OCI-LY7 (cell line): ENCODE measurements around the gene AUTS2. TPM values are rescaled to one million over a fixed set of nuclear protein-coding genes. Genes with fewer than 3 reads are reported as not detected.

Source experiments
- BruUV-seq: library from RNA; stranded (reverse); fragments of 400-500 nt; replicated peaks from 2 replicates; lab custom pipeline; 2021; lab: Mats Ljungman, UMichigan
- CTCF ChIA-PET: fragments of 300-600 bp; sonication (Branson Sonifier 250); formaldehyde crosslinking; loops from one replicate; lab custom pipeline; 2022; ENCODE audit warnings: antibody characterized with exemption; ENCODE audit not compliant: unreplicated experiment; lab: Charles Lee
- POLR2A ChIA-PET: fragments of 300-600 bp; sonication (Branson Sonifier 250); formaldehyde crosslinking; loops from one replicate; lab custom pipeline; 2022; ENCODE audit warnings: antibody characterized with exemption; lab: Charles Lee
- DNase-seq: peaks from one replicate; pipeline ENCODE4 v3.0.0-alpha.2; 2015; ENCODE audit warnings: low spot score
- H2AFZ ChIP-seq: fragments of 200-600 bp; sonication (generic), shearing (Covaris generic); 2 replicates; pipeline ENCODE4 v1.6.1; 2014; ENCODE audit warnings: mild to moderate bottlenecking, antibody characterized with exemption, low read length, moderate library complexity
- H3K27ac ChIP-seq: fragments of 200-600 bp; sonication (generic); 2 replicates; pipeline ENCODE4 v1.5.1; 2014; ENCODE audit warnings: mixed run types, low read depth, mild to moderate bottlenecking, moderate library complexity, low read length, inconsistent platforms; ENCODE audit not compliant: poor library complexity, severe bottlenecking
- H3K36me3 ChIP-seq: fragments of 200-600 bp; sonication (generic); 2 replicates; pipeline ENCODE4 v1.6.1; 2014; ENCODE audit warnings: mild to moderate bottlenecking, antibody characterized with exemption, low read length, moderate library complexity, mixed read lengths; ENCODE audit not compliant: insufficient read depth
- H3K4me1 ChIP-seq: fragments of 200-600 bp; sonication (generic); 2 replicates; pipeline ENCODE4 v1.5.1; 2014; ENCODE audit warnings: mild to moderate bottlenecking, low read length; ENCODE audit not compliant: insufficient read depth, poor library complexity, severe bottlenecking
- H3K4me2 ChIP-seq: fragments of 200-600 bp; sonication (generic); 2 replicates; pipeline ENCODE4 v1.6.1; 2014; ENCODE audit warnings: mild to moderate bottlenecking, low read length
- H3K4me3 ChIP-seq: fragments of 200-600 bp; sonication (generic); 2 replicates; pipeline ENCODE4 v1.5.1; 2014; ENCODE audit warnings: mild to moderate bottlenecking, low read depth, low read length; ENCODE audit not compliant: poor library complexity, severe bottlenecking
- H3K79me2 ChIP-seq: fragments of 200-600 bp; sonication (generic); 2 replicates; pipeline ENCODE4 v1.6.1; 2016; ENCODE audit warnings: low read depth, mild to moderate bottlenecking, low read length, moderate library complexity, mixed read lengths; ENCODE audit not compliant: insufficient read depth
- H3K9me2 ChIP-seq: fragments of 200-600 bp; sonication (generic); 2 replicates; pipeline ENCODE4 v1.6.1; 2016; ENCODE audit warnings: mild to moderate bottlenecking, low read length, mixed read lengths; ENCODE audit not compliant: insufficient read depth
- H3K9me3 ChIP-seq: fragments of 200-600 bp; sonication (generic); 2 replicates; pipeline ENCODE4 v1.6.1; 2014; ENCODE audit warnings: mild to moderate bottlenecking, mixed run types, low read length, mixed read lengths
- H4K20me1 ChIP-seq: fragments of 200-600 bp; sonication (generic); 2 replicates; pipeline ENCODE4 v1.6.1; 2014; ENCODE audit warnings: mild to moderate bottlenecking, antibody characterized with exemption, low read length, moderate library complexity, mixed read lengths; ENCODE audit not compliant: insufficient read depth
- CTCF ChIP-seq: fragments of 200-600 bp; sonication (generic); conservative IDR thresholded peaks from 2 replicates; pipeline ENCODE4 v1.5.1; 2014; ENCODE audit warnings: mild to moderate bottlenecking, antibody characterized with exemption, low read length, moderate library complexity, mixed read lengths
- EZH2phosphoT487 ChIP-seq: fragments of 200-600 bp; sonication (generic); IDR thresholded peaks from 2 replicates; pipeline ENCODE4 v1.6.1; 2018; ENCODE audit warnings: low read depth, borderline replicate concordance, mild to moderate bottlenecking, mixed run types, antibody characterized with exemption, low read length, moderate library complexity, mixed read lengths
- intact Hi-C: fragments of 100-400 bp; cut with micrococcal nuclease; formaldehyde crosslinking; loops from one replicate; pipeline ENCODE4 v1.10.0; 2022; ENCODE audit not compliant: unreplicated experiment
- total RNA-seq, 2 experiments: library from RNA; depleted of rRNA in 1 of 2; stranded (reverse); fragments of >200 nt in 1 of 2; shearing (Covaris generic) in 1 of 2; gene quantifications; 2 replicates each; pipeline ENCODE4 v1.2.3, GENCODE V29; 2014 to 2022

The AUTS2 gene
- total RNA-seq, 2 experiments from 2014 or later = 37.9 to 78.5 TPM

- intact Hi-C loops = no loop called here
- TF ChIP-seq EZH2phosphoT487 (no peak), CTCF (no peak)
- H4K20me1 ChIP-seq = peaks cover 17% of the 10 kb centered on the region; the same call in 1 of the 2 replicates
These were observed 40.4 kb downstream of the AUTS2 start for GRCh38 chr7:69638674-69639073.

DNA sequence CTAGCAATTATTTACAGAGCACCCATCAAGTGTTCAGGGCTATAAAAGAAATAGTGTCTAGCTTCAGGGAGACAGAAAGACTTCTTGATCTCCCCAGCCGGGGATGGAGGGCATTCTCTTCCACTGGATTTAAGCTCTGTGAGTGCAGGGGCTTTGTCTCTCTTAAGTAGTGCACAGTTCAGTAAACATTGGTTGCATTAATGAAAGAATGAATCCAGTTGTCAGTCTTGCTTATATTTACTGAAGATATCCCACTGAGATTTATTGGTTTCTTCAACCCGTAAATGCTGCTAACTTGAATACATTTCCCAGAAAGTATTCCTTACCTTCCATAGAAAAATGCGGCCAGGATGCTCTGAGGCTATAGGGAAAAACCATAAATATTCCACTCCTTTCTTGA is 41.9 kb downstream of the AUTS2 start:
- H3K79me2 ChIP-seq = peaks cover 79% of the 10 kb centered on the region
- H3K9me2 ChIP-seq = no peaks in the 10 kb centered on the region
- H2AFZ ChIP-seq = no peak overlapping the region
- no peak overlapping the region for H3K4me3 ChIP-seq
- peaks cover 17% of the 10 kb centered on the region; the same call in 1 of the 2 replicates for H4K20me1 ChIP-seq
- POLR2A ChIA-PET = interaction anchor here (0.6 kb wide), 1 partner anchor 263 kb away, joined by 3 read pairs; no protein-coding TSS in a partner anchor
- peaks cover 12% of the 10 kb centered on the region for H3K4me1 ChIP-seq
- no peak overlapping the region for H3K4me2 ChIP-seq
- no TSS peak for BruUV-seq
- H3K36me3 ChIP-seq = peaks cover 13% of the 10 kb centered on the region
- H3K9me3 ChIP-seq = peaks cover 9% of the 10 kb centered on the region; the same call in 1 of the 2 replicates
- no peak for DNase-seq
- no peak overlapping the region for H3K27ac ChIP-seq
- CTCF ChIA-PET = no interaction called here
- intact Hi-C loops = no loop called here
- TF ChIP-seq CTCF = no peak
- TF ChIP-seq EZH2phosphoT487 = no peak

More at GRCh38 chr7:69638674-69639073, 40.4 kb downstream of the AUTS2 start:
- Histone ChIP-seq H3K4me3 (no peak overlapping the region), H2AFZ (no peak overlapping the region), H3K9me2 (no peaks in the 10 kb centered on the region), H3K9me3 (peaks cover 9% of the 10 kb centered on the region; the same call in 1 of the 2 replicates), H3K27ac (no peak overlapping the region), H3K36me3 (peaks cover 13% of the 10 kb centered on the region), H3K4me1 (peaks cover 12% of the 10 kb centered on the region), H3K79me2 (peaks cover 71% of the 10 kb centered on the region), H3K4me2 (no peak overlapping the region)
- ChIA-PET CTCF (no interaction called here), POLR2A (interaction anchor here (0.6 kb wide), 1 partner anchor 185 kb away, joined by 7 read pairs; no protein-coding TSS in a partner anchor)
- no TSS peak for BruUV-seq
- no peak for DNase-seq

GRCh38 chr7:69640925-69641594 is 42.8 kb downstream of the AUTS2 start:
- no peak overlapping the region for H3K27ac ChIP-seq
- no TSS peak for BruUV-seq
- peaks cover 17% of the 10 kb centered on the region for H4K20me1 ChIP-seq
- H2AFZ ChIP-seq = no peak overlapping the region
- H3K9me2 ChIP-seq = no peaks in the 10 kb centered on the region
- ChIA-PET POLR2A (no interaction called here), CTCF (no interaction called here)
- peaks cover 9% of the 10 kb centered on the region; the same call in 1 of the 2 replicates for H3K9me3 ChIP-seq
- peaks cover 12% of the 10 kb centered on the region for H3K4me1 ChIP-seq
- DNase-seq = no peak
- intact Hi-C loops = no loop called here
- no peak for TF ChIP-seq EZH2phosphoT487
- TF ChIP-seq CTCF = no peak
- H3K36me3 ChIP-seq = peaks cover 13% of the 10 kb centered on the region
- no peak overlapping the region for H3K4me2 ChIP-seq
- H3K4me3 ChIP-seq = no peak overlapping the region
- peaks cover 77% of the 10 kb centered on the region for H3K79me2 ChIP-seq
